ENCODE measurements around the gene RBAK. TPM values are rescaled to one million over a fixed set of nuclear protein-coding genes. Genes with fewer than 3 reads are reported as not detected.

The RBAK gene
- total RNA-seq, 1 experiment from 2014 or later = 16.2 TPM

DNA sequence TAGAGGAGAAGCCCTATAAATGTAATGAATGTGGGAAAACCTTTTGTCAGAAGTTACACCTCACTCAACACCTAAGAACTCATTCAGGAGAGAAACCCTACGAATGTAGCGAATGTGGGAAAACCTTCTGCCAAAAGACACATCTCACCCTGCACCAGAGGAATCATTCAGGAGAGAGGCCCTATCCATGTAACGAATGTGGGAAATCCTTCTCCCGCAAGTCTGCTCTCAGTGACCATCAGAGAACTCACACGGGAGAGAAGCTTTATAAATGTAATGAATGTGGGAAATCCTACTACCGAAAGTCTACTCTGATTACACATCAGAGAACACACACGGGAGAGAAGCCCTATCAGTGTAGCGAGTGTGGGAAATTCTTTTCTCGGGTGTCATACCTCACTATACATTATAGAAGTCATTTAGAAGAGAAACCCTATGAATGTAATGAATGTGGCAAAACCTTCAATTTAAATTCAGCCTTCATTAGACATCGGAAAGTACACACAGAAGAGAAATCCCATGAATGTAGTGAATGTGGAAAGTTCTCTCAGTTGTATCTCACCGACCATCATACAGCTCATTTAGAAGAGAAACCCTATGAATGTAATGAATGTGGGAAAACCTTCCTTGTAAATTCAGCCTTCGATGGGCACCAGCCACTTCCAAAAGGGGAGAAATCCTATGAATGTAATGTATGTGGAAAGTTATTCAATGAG is 18.9 kb downstream of the RBAK start:
- peaks cover 67 to 80% of the 10 kb centered on the region in 2 experiments for H3K9me3 ChIP-seq (ENCODE audit: control insufficient read depth in 1 of 2, insufficient read depth in 1 of 2, low read depth in 1 of 2, low read length in 2 of 2)
- TF ChIP-seq SIN3A (IDR thresholded peaks at IDR 0.05; ENCODE audit: low read depth) (no peak), CBX3 (IDR thresholded peaks at IDR 0.05; ENCODE audit: low read depth) (peak; percentile 80), FOSL1 (IDR thresholded peaks at IDR 0.05; ENCODE audit: low read depth) (no peak), SRF (IDR thresholded peaks at IDR 0.05; ENCODE audit: low read depth) (no peak), ELF1 (IDR thresholded peaks at IDR 0.05; ENCODE audit: borderline replicate concordance, low read depth) (no peak), YY1 (IDR thresholded peaks at IDR 0.05; ENCODE audit: extremely low read depth, insufficient replicate concordance, low read depth, low read length) (no peak), RAD21 (IDR thresholded peaks at IDR 0.05; ENCODE audit: low read depth) (no peak), POLR2AphosphoS5 (IDR thresholded peaks at IDR 0.05; ENCODE audit: low read depth, low read length) (no peak), ZNF274 (IDR thresholded peaks at IDR 0.05; ENCODE audit: low read depth, low read length) (peak; percentile 51)
- TF ChIP-seq, protein P1, sequence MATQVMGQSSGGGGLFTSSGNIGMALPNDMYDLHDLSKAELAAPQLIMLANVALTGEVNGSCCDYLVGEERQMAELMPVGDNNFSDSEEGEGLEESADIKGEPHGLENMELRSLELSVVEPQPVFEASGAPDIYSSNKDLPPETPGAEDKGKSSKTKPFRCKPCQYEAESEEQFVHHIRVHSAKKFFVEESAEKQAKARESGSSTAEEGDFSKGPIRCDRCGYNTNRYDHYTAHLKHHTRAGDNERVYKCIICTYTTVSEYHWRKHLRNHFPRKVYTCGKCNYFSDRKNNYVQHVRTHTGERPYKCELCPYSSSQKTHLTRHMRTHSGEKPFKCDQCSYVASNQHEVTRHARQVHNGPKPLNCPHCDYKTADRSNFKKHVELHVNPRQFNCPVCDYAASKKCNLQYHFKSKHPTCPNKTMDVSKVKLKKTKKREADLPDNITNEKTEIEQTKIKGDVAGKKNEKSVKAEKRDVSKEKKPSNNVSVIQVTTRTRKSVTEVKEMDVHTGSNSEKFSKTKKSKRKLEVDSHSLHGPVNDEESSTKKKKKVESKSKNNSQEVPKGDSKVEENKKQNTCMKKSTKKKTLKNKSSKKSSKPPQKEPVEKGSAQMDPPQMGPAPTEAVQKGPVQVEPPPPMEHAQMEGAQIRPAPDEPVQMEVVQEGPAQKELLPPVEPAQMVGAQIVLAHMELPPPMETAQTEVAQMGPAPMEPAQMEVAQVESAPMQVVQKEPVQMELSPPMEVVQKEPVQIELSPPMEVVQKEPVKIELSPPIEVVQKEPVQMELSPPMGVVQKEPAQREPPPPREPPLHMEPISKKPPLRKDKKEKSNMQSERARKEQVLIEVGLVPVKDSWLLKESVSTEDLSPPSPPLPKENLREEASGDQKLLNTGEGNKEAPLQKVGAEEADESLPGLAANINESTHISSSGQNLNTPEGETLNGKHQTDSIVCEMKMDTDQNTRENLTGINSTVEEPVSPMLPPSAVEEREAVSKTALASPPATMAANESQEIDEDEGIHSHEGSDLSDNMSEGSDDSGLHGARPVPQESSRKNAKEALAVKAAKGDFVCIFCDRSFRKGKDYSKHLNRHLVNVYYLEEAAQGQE (IDR thresholded peaks at IDR 0.05; ENCODE audit: low read depth) = no peak
- TF ChIP-seq, protein P2, sequence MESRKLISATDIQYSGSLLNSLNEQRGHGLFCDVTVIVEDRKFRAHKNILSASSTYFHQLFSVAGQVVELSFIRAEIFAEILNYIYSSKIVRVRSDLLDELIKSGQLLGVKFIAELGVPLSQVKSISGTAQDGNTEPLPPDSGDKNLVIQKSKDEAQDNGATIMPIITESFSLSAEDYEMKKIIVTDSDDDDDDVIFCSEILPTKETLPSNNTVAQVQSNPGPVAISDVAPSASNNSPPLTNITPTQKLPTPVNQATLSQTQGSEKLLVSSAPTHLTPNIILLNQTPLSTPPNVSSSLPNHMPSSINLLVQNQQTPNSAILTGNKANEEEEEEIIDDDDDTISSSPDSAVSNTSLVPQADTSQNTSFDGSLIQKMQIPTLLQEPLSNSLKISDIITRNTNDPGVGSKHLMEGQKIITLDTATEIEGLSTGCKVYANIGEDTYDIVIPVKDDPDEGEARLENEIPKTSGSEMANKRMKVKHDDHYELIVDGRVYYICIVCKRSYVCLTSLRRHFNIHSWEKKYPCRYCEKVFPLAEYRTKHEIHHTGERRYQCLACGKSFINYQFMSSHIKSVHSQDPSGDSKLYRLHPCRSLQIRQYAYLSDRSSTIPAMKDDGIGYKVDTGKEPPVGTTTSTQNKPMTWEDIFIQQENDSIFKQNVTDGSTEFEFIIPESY (IDR thresholded peaks at IDR 0.05; ENCODE audit: extremely low read depth, insufficient replicate concordance, low read length) = no peak
- TF ChIP-seq, protein P3, sequence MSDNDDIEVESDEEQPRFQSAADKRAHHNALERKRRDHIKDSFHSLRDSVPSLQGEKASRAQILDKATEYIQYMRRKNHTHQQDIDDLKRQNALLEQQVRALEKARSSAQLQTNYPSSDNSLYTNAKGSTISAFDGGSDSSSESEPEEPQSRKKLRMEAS (IDR thresholded peaks at IDR 0.05) = no peak
- TF ChIP-seq, protein P4, sequence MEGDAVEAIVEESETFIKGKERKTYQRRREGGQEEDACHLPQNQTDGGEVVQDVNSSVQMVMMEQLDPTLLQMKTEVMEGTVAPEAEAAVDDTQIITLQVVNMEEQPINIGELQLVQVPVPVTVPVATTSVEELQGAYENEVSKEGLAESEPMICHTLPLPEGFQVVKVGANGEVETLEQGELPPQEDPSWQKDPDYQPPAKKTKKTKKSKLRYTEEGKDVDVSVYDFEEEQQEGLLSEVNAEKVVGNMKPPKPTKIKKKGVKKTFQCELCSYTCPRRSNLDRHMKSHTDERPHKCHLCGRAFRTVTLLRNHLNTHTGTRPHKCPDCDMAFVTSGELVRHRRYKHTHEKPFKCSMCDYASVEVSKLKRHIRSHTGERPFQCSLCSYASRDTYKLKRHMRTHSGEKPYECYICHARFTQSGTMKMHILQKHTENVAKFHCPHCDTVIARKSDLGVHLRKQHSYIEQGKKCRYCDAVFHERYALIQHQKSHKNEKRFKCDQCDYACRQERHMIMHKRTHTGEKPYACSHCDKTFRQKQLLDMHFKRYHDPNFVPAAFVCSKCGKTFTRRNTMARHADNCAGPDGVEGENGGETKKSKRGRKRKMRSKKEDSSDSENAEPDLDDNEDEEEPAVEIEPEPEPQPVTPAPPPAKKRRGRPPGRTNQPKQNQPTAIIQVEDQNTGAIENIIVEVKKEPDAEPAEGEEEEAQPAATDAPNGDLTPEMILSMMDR (IDR thresholded peaks at IDR 0.05 in 2 of 3, conservative IDR thresholded peaks at IDR 0.05 in 1 of 3; ENCODE audit: borderline replicate concordance in 1 of 3, insufficient read depth in 1 of 3, low read depth in 2 of 3, low read length in 2 of 3) = no peak
- no TSS peak for BruUV-seq (replicated peaks)

More for the DNA sequence above, 18.9 kb downstream of the RBAK start:
- no peak overlapping the region for H3K27ac ChIP-seq (ENCODE audit: low read depth, low read length)
- ATAC-seq (no peak), DNase-seq (ENCODE audit: low read depth, low spot score) (no peak)
- H3K9ac ChIP-seq (ENCODE audit: low read length) = no peak overlapping the region
- H3K4me2 ChIP-seq (ENCODE audit: low read length) = no peak overlapping the region
- ChIA-PET CTCF (no interaction called here), RAD21 (ENCODE audit: low non-redundant PET in 1 of 2, low total read pairs in 2 of 2, uncharacterized antibody in 2 of 2, unreplicated experiment in 2 of 2) (no interaction called here), POLR2A (no interaction called here)
- H3K9me2 ChIP-seq (ENCODE audit: insufficient read depth) = no peaks in the 10 kb centered on the region
- no peak overlapping the region for H3K4me3 ChIP-seq (replicated peaks in 1 of 2; ENCODE audit: low read depth in 1 of 2, low read length in 2 of 2)
- no peaks in the 10 kb centered on the region for H3K27me3 ChIP-seq (ENCODE audit: insufficient read depth, low read length)
- H3K36me3 ChIP-seq (ENCODE audit: control insufficient read depth in 1 of 2, insufficient read depth in 2 of 2, low read length in 2 of 2) = peaks cover 20 to 77% of the 10 kb centered on the region in 2 experiments
- H3K79me2 ChIP-seq (ENCODE audit: insufficient read depth, low read length) = no peaks in the 10 kb centered on the region
- H2AFZ ChIP-seq (ENCODE audit: low read depth, low read length, poor library complexity, severe bottlenecking) = no peak overlapping the region
- no peaks in the 10 kb centered on the region for H4K20me1 ChIP-seq (ENCODE audit: insufficient read depth)
- intact Hi-C loops (cut with micrococcal nuclease) = no loop called here
- H3K4me1 ChIP-seq (ENCODE audit: control insufficient read depth in 1 of 2, insufficient read depth in 2 of 2, low read length in 2 of 2) = no peaks in the 10 kb centered on the region
